H1 (cell line): ENCODE results near the gene RAI2. TPM values are rescaled to one million over a fixed set of nuclear protein-coding genes. Genes with fewer than 3 reads are reported as not detected.

Experiments
- CTCF ChIA-PET: fragments of 300-600 bp; sonication (Branson Sonifier 250); formaldehyde crosslinking; loops from one replicate; lab custom pipeline; 2021; ENCODE audit not compliant: partially characterized antibody; lab: Charles Lee
- POLR2A ChIA-PET: fragments of 300-600 bp; sonication (Branson Sonifier 250); formaldehyde crosslinking; loops from one replicate; lab custom pipeline; 2021; ENCODE audit warnings: inconsistent platforms; ENCODE audit not compliant: partially characterized antibody; lab: Charles Lee
- DNase-seq, 2 experiments: peaks; one replicate each; pipeline versions ENCODE4 v3.0.0 to v3.0.0-alpha.2; 2010 to 2022; ENCODE audit warnings: low spot score in 2 of 2, low read depth in 1 of 2, mixed read lengths in 1 of 2
- FAIRE-seq: peaks from 2 replicates; lab custom pipeline; 2011; peaks lifted over from hg19 to GRCh38; lab: Jason Lieb, UNC
- H2AFZ ChIP-seq: 2 replicates; pipeline ENCODE4 v1.8.1; 2012; ENCODE audit warnings: low read length, inconsistent platforms
- H2AK5ac ChIP-seq: 2 replicates; pipeline ENCODE4 v1.6.1; 2013; ENCODE audit warnings: low read depth, low read length
- H2BK120ac ChIP-seq: replicated peaks from 2 replicates; pipeline ENCODE3; 2013; ENCODE audit warnings: low read depth, low read length, inconsistent platforms
- H2BK12ac ChIP-seq: 2 replicates; pipeline ENCODE4 v1.6.1; 2013; ENCODE audit warnings: low read depth, low read length
- H2BK15ac ChIP-seq: 2 replicates; pipeline ENCODE4 v1.6.1; 2013; ENCODE audit warnings: low read length
- H2BK20ac ChIP-seq: 2 replicates; pipeline ENCODE4 v1.6.1; 2013; ENCODE audit warnings: low read length
- H2BK5ac ChIP-seq: 2 replicates; pipeline ENCODE4 v1.6.1; 2013; ENCODE audit warnings: low read depth, low read length
- H3K14ac ChIP-seq: 2 replicates; pipeline ENCODE4 v1.6.1; 2013; ENCODE audit warnings: inconsistent platforms; ENCODE audit not compliant: insufficient read length
- H3K18ac ChIP-seq: 2 replicates; pipeline ENCODE4 v1.6.1; 2013; ENCODE audit warnings: low read length; ENCODE audit errors: extremely low read depth
- H3K23ac ChIP-seq: 2 replicates; pipeline ENCODE4 v1.6.1; 2013; ENCODE audit warnings: inconsistent platforms; ENCODE audit not compliant: insufficient read length
- H3K23me2 ChIP-seq: 2 replicates; pipeline ENCODE4 v1.6.1; 2013; ENCODE audit warnings: low read depth, low read length
- H3K27ac ChIP-seq: 2 replicates; pipeline ENCODE4 v1.6.1; 2011; ENCODE audit warnings: low read depth, low read length, inconsistent platforms
- H3K27me3 ChIP-seq, 4 experiments: replicated peaks in 1 of 4; 1 replicate in 1 of 4; 2 replicates in 3 of 4; pipeline versions ENCODE4 v1.6.1 to v1.8.1; 2011 to 2013; ENCODE audit warnings: low read length in 3 of 4, mild to moderate bottlenecking in 3 of 4, inconsistent platforms in 2 of 4, mixed read lengths in 2 of 4, moderate library complexity in 1 of 4; ENCODE audit not compliant: control insufficient read depth in 3 of 4, insufficient read depth in 3 of 4; ENCODE audit errors: extremely low read depth in 1 of 4
- H3K36me3 ChIP-seq, 4 experiments: 2 replicates each; pipeline versions ENCODE4 v1.6.1 to v1.8.1; 2011 to 2013; ENCODE audit warnings: mild to moderate bottlenecking in 4 of 4, low read length in 3 of 4, moderate library complexity in 2 of 4, control low read depth in 1 of 4, inconsistent platforms in 1 of 4; ENCODE audit not compliant: insufficient read depth in 4 of 4, control insufficient read depth in 2 of 4
- H3K4ac ChIP-seq: replicated peaks from 2 replicates; pipeline ENCODE3; 2013; ENCODE audit warnings: low read length, low read depth, mixed read lengths, inconsistent platforms; ENCODE audit not compliant: insufficient read length
- H3K4me1 ChIP-seq, 4 experiments: replicated peaks in 1 of 4; 1 replicate in 1 of 4; 2 replicates in 3 of 4; pipeline versions ENCODE4 v1.6.1 to v1.8.1; 2011 to 2013; ENCODE audit warnings: low read length in 3 of 4, inconsistent platforms in 2 of 4, mixed read lengths in 1 of 4; ENCODE audit not compliant: insufficient read depth in 4 of 4, control insufficient read depth in 3 of 4
- H3K4me2 ChIP-seq, 2 experiments: 2 replicates each; pipeline versions ENCODE4 v1.6.1 to v1.8.1; 2011 to 2013; ENCODE audit warnings: low read depth in 2 of 2, low read length in 2 of 2, control low read depth in 1 of 2, inconsistent platforms in 1 of 2, mild to moderate bottlenecking in 1 of 2; ENCODE audit not compliant: insufficient read depth in 1 of 2
- H3K4me3 ChIP-seq, 4 experiments: fragments of 200-600, 300-600 bp in 1 of 4; sonication (generic), shearing (Covaris generic), sonication (Bioruptor Twin) in 1 of 4; 2 replicates each; pipeline versions ENCODE4 v1.5.1 to v1.8.1; 2011 to 2016; ENCODE audit warnings: low read length in 4 of 4, low read depth in 3 of 4, control low read depth in 2 of 4, inconsistent platforms in 2 of 4, mild to moderate bottlenecking in 2 of 4, mixed read lengths in 1 of 4, moderate library complexity in 1 of 4; ENCODE audit not compliant: insufficient read depth in 2 of 4; ENCODE audit errors: extremely low read depth in 1 of 4
- H3K56ac ChIP-seq: replicated peaks from 2 replicates; pipeline ENCODE3; 2013; ENCODE audit warnings: low read depth, mild to moderate bottlenecking, mixed read lengths, low read length, inconsistent platforms; ENCODE audit not compliant: insufficient read length
- H3K79me1 ChIP-seq: 2 replicates; pipeline ENCODE4 v1.6.1; 2013; ENCODE audit warnings: low read depth, low read length, control low read depth
- H3K79me2 ChIP-seq, 2 experiments: 2 replicates each; pipeline versions ENCODE4 v1.6.1 to v1.8.1; 2012 to 2013; ENCODE audit warnings: low read length in 2 of 2, mild to moderate bottlenecking in 2 of 2, inconsistent platforms in 1 of 2; ENCODE audit not compliant: insufficient read depth in 2 of 2, control insufficient read depth in 1 of 2
- H3K9ac ChIP-seq, 4 experiments: replicated peaks in 1 of 4; 1 replicate in 1 of 4; 2 replicates in 3 of 4; pipeline versions ENCODE4 v1.6.1 to v1.8.1; 2011 to 2013; ENCODE audit warnings: low read depth in 3 of 4, low read length in 3 of 4, control low read depth in 2 of 4, mild to moderate bottlenecking in 2 of 4, moderate library complexity in 2 of 4, inconsistent platforms in 1 of 4; ENCODE audit errors: extremely low read depth in 1 of 4
- H3K9me3 ChIP-seq, 2 experiments: 2 replicates each; pipeline versions ENCODE4 v1.6.1 to v1.8.1; 2012 to 2013; ENCODE audit warnings: mild to moderate bottlenecking in 2 of 2, moderate library complexity in 2 of 2, control low read depth in 1 of 2, inconsistent platforms in 1 of 2, low read depth in 1 of 2, low read length in 1 of 2, mixed read lengths in 1 of 2; ENCODE audit not compliant: insufficient read depth in 2 of 2
- H4K20me1 ChIP-seq, 2 experiments: replicated peaks in 1 of 2; 2 replicates each; pipeline versions ENCODE3 to v1.8.1; 2011 to 2013; ENCODE audit warnings: inconsistent platforms in 2 of 2, low read length in 2 of 2, mild to moderate bottlenecking in 1 of 2; ENCODE audit not compliant: insufficient read depth in 2 of 2, control insufficient read depth in 1 of 2
- H4K5ac ChIP-seq: 2 replicates; pipeline ENCODE4 v1.6.1; 2013; ENCODE audit warnings: low read length, low read depth, mixed read lengths, inconsistent platforms; ENCODE audit not compliant: insufficient read length
- H4K8ac ChIP-seq: 2 replicates; pipeline ENCODE4 v1.8.0; 2013; ENCODE audit warnings: mild to moderate bottlenecking, moderate library complexity, low read length, inconsistent platforms; ENCODE audit not compliant: insufficient read depth; ENCODE audit errors: extremely low read depth
- H4K91ac ChIP-seq: replicated peaks from 2 replicates; pipeline ENCODE3; 2013; ENCODE audit warnings: low read length, mixed read lengths, inconsistent platforms; ENCODE audit not compliant: insufficient read length
- BCL11A ChIP-seq, 2 experiments: IDR thresholded peaks; one replicate each; pipeline ENCODE4 v1.6.1; 2011; ENCODE audit warnings: low read depth in 2 of 2, low read length in 2 of 2, mild to moderate bottlenecking in 2 of 2
- EP300 ChIP-seq, 2 experiments: IDR thresholded peaks; 1 replicate in 1 of 2; 2 replicates in 1 of 2; pipeline ENCODE4 v1.6.1; 2011 to 2012; ENCODE audit warnings: low read depth in 2 of 2, low read length in 2 of 2, mild to moderate bottlenecking in 2 of 2, borderline replicate concordance in 1 of 2, inconsistent platforms in 1 of 2, moderate library complexity in 1 of 2
- KDM4A ChIP-seq: IDR thresholded peaks from one replicate; pipeline ENCODE4 v1.7.1; 2012; ENCODE audit warnings: low read depth, mild to moderate bottlenecking, moderate library complexity, low read length, inconsistent platforms; ENCODE audit not compliant: severe bottlenecking
- POU5F1 ChIP-seq: IDR thresholded peaks from 2 replicates; pipeline ENCODE4 v1.6.1; 2011; ENCODE audit warnings: low read depth, mild to moderate bottlenecking, low read length, moderate library complexity
- RAD21 ChIP-seq, 2 experiments: IDR thresholded peaks in 1 of 2; conservative IDR thresholded peaks in 1 of 2; 2 replicates each; pipeline ENCODE4 v1.6.1; 2011; ENCODE audit warnings: low read depth in 2 of 2, low read length in 2 of 2, improper control_type of control experiment in 1 of 2, inconsistent platforms in 1 of 2, mild to moderate bottlenecking in 1 of 2, moderate library complexity in 1 of 2
- SAP30 ChIP-seq: fragments of 300-600 bp; sonication (generic); IDR thresholded peaks from 2 replicates; pipeline ENCODE4 v1.7.1; 2012; ENCODE audit warnings: low read length, moderate library complexity, mild to moderate bottlenecking, inconsistent platforms; ENCODE audit not compliant: insufficient read depth, insufficient replicate concordance
- TAF7 ChIP-seq: optimal IDR thresholded peaks from 2 replicates; pipeline ENCODE3; 2011; ENCODE audit warnings: low read depth, mild to moderate bottlenecking, inconsistent platforms, low read length, moderate library complexity, borderline replicate concordance
- WGBS, 2 experiments: shearing (Covaris generic) in 1 of 2; methylation state at CpG; one replicate each; pipeline versions ENCODE4 v1.1.6 to v1.1.7; 2013 to 2015; ENCODE audit warnings: low lambda C conversion rate in 2 of 2, mixed read lengths in 2 of 2, inconsistent platforms in 1 of 2, low coverage in 1 of 2, missing lambda C conversion rate in 1 of 2; ENCODE audit not compliant: insufficient replicate concordance in 2 of 2, insufficient coverage in 1 of 2, insufficient read length in 1 of 2; ENCODE audit errors: extremely low coverage in 1 of 2, missing lambda C conversion rate in 1 of 2; 5-methylcytosine and 5-hydroxymethylcytosine counted together
- polyA plus RNA-seq, 7 experiments: library from polyadenylated mRNA; depleted of rRNA in 3 of 7; stranded (reverse) in 5 of 7; unstranded in 2 of 7; fragments of >200 nt in 5 of 7; fragments of 200-250 nt in 2 of 7; gene quantifications; 1 replicate in 5 of 7; 2 replicates in 1 of 7; 4 replicates in 1 of 7; pipeline versions ENCODE4 v1.2.1 to v1.2.3, GENCODE V29; 2011 to 2013; ENCODE audit warnings: missing spikeins in 2 of 7, mixed read lengths in 2 of 7
- total RNA-seq: library from RNA; stranded (reverse); fragmentation: NEBNext Ultra II Directional; extraction: Animal tissue kit (Norgen Biotek cat#: 25700); gene quantifications from 2 replicates; pipeline ENCODE4 v1.2.1, GENCODE V29; 2021

Gene RAI2
- total and polyA plus RNA-seq, 2 of the 8 experiments (the other 6 are each of a cell fraction or from before 2014, with no cell fraction given), result 0.60 to 2.0 TPM

- H3K4me2 ChIP-seq, result no peak overlapping the region
- no peak overlapping the region for H3K4me3 ChIP-seq
- no peak overlapping the region for H3K27ac ChIP-seq
- H3K79me1 ChIP-seq, result no peaks in the 10 kb centered on the region
- no peak overlapping the region for H4K5ac ChIP-seq
- no peak overlapping the region for H2BK15ac ChIP-seq
- H4K91ac ChIP-seq, result no peak overlapping the region
- H3K36me3 ChIP-seq, result no peaks in the 10 kb centered on the region
- H3K56ac ChIP-seq, result no peak overlapping the region
- H3K4ac ChIP-seq, result no peak overlapping the region
- FAIRE-seq (no peak), DNase-seq (no peak)
- no peaks in the 10 kb centered on the region for H3K27me3 ChIP-seq
- H2BK12ac ChIP-seq, result no peak overlapping the region
- H4K20me1 ChIP-seq, result peaks cover 0 to 2% of the 10 kb centered on the region in 2 experiments
- H3K9ac ChIP-seq, result no peak overlapping the region
- no peak overlapping the region for H4K8ac ChIP-seq
- H3K18ac ChIP-seq, result no peak overlapping the region
- CTCF ChIA-PET, result interaction anchor here (1.0 to 1.2 kb wide), 2 partner anchors 9 to 113 kb away, joined by 3 read pairs; no protein-coding TSS in a partner anchor
- no peak overlapping the region for H3K23ac ChIP-seq
- H3K23me2 ChIP-seq, result no peaks in the 10 kb centered on the region
- TF ChIP-seq TAF7 (no peak), KDM4A (no peak), EP300 (IDR thresholded peaks at IDR 0.05; ENCODE audit: borderline replicate concordance in 1 of 2, low read depth in 2 of 2, low read length in 2 of 2) (no peak), SAP30 (no peak), BCL11A (IDR thresholded peaks at IDR 0.05; ENCODE audit: low read depth in 2 of 2, low read length in 2 of 2) (no peak), RAD21 (IDR thresholded peaks at IDR 0.05 in 1 of 2, conservative IDR thresholded peaks at IDR 0.05 in 1 of 2; ENCODE audit: low read depth in 2 of 2, low read length in 2 of 2) (no peak), POU5F1 (no peak)
- no peaks in the 10 kb centered on the region; a peak in 1 of 7 replicates for H3K4me1 ChIP-seq
- H3K14ac ChIP-seq, result no peak overlapping the region
- no peak overlapping the region for H2AFZ ChIP-seq
- POLR2A ChIA-PET, result no interaction called here
- no peak overlapping the region for H2BK5ac ChIP-seq
- no peak overlapping the region for H2AK5ac ChIP-seq
- no peaks in the 10 kb centered on the region for H3K79me2 ChIP-seq
- no peaks in the 10 kb centered on the region for H3K9me3 ChIP-seq
- no peak overlapping the region for H2BK20ac ChIP-seq
- WGBS, 2 experiments, result 87% methylated on average over 6 of the region's 6 CpGs; no CpG with 5 or more reads in 1 of the 2 experiments
- no peak overlapping the region for H2BK120ac ChIP-seq
Measured at GRCh38 chrX:17809984-17810383, 51.1 kb downstream of the RAI2 start.
